K562 (cell line): Measurements from ENCODE around the gene CAPN2. TPM values are rescaled to one million over a fixed set of nuclear protein-coding genes. Genes with fewer than 3 reads are reported as not detected.

Experiments used
- ELF1 ChIP-seq: fragments of 200-800 bp; sonication (Bioruptor generic); IDR thresholded peaks from 2 replicates; pipeline ENCODE4 v1.6.1; 2016; ENCODE audit warnings: missing genetic modification characterization, missing compliant biosample characterization
- EP400 ChIP-seq: fragments of 450-650 bp; IDR thresholded peaks from 2 replicates; pipeline ENCODE4 v1.6.1; 2017; ENCODE audit warnings: antibody characterized with exemption, mild to moderate bottlenecking, moderate library complexity
- FOXJ2 ChIP-seq: fragments of 200-800 bp; sonication (Bioruptor generic); IDR thresholded peaks from 2 replicates; pipeline ENCODE4 v1.6.1; 2016; ENCODE audit warnings: missing genetic modification characterization, missing compliant biosample characterization
- HBP1 ChIP-seq: fragments of 450-650 bp; formaldehyde crosslinking; IDR thresholded peaks from 2 replicates; pipeline ENCODE4 v1.4.0; 2022; ENCODE audit warnings: missing genetic modification characterization
- HDAC2 ChIP-seq: fragments of 450-650 bp; IDR thresholded peaks from 2 replicates; pipeline ENCODE4 v1.6.1; 2016; ENCODE audit warnings: mild to moderate bottlenecking
- LCOR ChIP-seq: sonication (generic); formaldehyde crosslinking; IDR thresholded peaks from 2 replicates; pipeline ENCODE4 v1.8.0; 2022; ENCODE audit warnings: mild to moderate bottlenecking, missing genetic modification reagents
- RBM17 ChIP-seq: fragments of 200-400 bp; formaldehyde crosslinking; IDR thresholded peaks from 2 replicates; pipeline ENCODE4 v1.6.1; 2017; ENCODE audit warnings: low read depth, mild to moderate bottlenecking, low read length, borderline replicate concordance
- SREBF1 ChIP-seq: fragments of 150-350 bp; IDR thresholded peaks from 2 replicates; pipeline ENCODE4 v1.6.1; 2014; ENCODE audit warnings: antibody characterized with exemption, low read depth, low read length, borderline replicate concordance
- STAT6 ChIP-seq: sonication (generic); formaldehyde crosslinking; IDR thresholded peaks from 2 replicates; pipeline ENCODE4 v1.8.1; 2023; ENCODE audit warnings: mild to moderate bottlenecking, missing genetic modification reagents
- U2AF2 ChIP-seq: fragments of 200-400 bp; formaldehyde crosslinking; optimal IDR thresholded peaks from 2 replicates; pipeline ENCODE3; 2017; ENCODE audit warnings: low read depth, mild to moderate bottlenecking, low read length
- ZFPM2 ChIP-seq: fragments of 250-450 bp; sonication (Bioruptor Pico); IDR thresholded peaks from 2 replicates; pipeline ENCODE4 v1.5.1; 2022; ENCODE audit warnings: mild to moderate bottlenecking
- ZNF445 ChIP-seq: fragments of 250-450 bp; sonication (Bioruptor Pico); IDR thresholded peaks from 2 replicates; pipeline ENCODE4 v1.4.0; 2020; ENCODE audit warnings: low read depth, mild to moderate bottlenecking, moderate library complexity
- ZNF449 ChIP-seq: fragments of 250-450 bp; sonication (Bioruptor Pico); IDR thresholded peaks from 2 replicates; pipeline ENCODE4 v1.8.0; 2022; ENCODE audit warnings: moderate library complexity, mild to moderate bottlenecking, inconsistent platforms
- polyA plus RNA-seq, 8 experiments: library from polyadenylated mRNA; depleted of rRNA in 4 of 8; stranded (reverse) in 5 of 8; unstranded in 3 of 8; fragments of >200 nt; fragmentation: Nextera tagmentation in 2 of 8; fragmentation: Illumina TruSeq in 1 of 8; extraction: Ambion mirVana in 2 of 8; extraction: Trizol in 1 of 8; gene quantifications; 2 replicates each; pipeline versions ENCODE4 v1.2.1 to v1.2.3, GENCODE V29; 2011 to 2014; ENCODE audit warnings: inconsistent platforms in 1 of 8, missing spikeins in 1 of 8
- total RNA-seq, 7 experiments: library from RNA; depleted of rRNA in 6 of 7; stranded (reverse); fragments of >200 nt in 6 of 7; fragmentation: Illumina TruSeq in 2 of 7; extraction: Trizol in 2 of 7; gene quantifications; 2 replicates each; pipeline versions ENCODE4 v1.2.1 to v1.2.3, GENCODE V29; 2011 to 2021; ENCODE audit warnings: low replicate concordance in 1 of 7

The CAPN2 gene
- total and polyA plus RNA-seq, 9 of the 15 experiments (the other 6 are each of a cell fraction or from before 2014, with no cell fraction given) = 24.6 to 157 (median 101) TPM

DNA sequence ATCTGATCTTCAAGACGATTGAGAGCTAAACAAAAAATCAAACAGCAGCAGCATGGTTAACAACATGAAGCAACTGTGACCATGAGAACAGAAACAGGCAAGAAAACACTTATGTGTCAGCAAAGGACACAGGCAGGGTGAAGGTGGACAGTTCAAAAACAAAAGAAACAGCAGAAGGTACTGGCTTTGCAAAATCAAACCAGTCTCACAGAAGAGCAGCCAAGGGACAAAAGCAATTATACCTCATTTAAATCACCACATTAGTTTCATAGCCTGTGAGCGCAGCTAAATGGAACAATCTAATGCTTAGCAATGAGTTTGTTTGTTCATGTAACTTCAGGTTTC is 59.1 kb downstream of the CAPN2 start (continued):
- TF ChIP-seq ZNF449 (CRISPR knock-in tag) (no peak), ZFPM2 (no peak), SREBF1 (no peak), ELF1 (tag) (peak; percentile 5; the same call in 1 of the 2 replicates), RBM17 (no peak), HDAC2 (no peak), U2AF2 (no peak), FOXJ2 (tag) (no peak), EP400 (no peak), HBP1 (CRISPR knock-in tag) (0 out of 2 replicates have a peak, but pooled peaks have one; percentile 49), ZNF445 (no peak), LCOR (CRISPR knock-in tag) (no peak), STAT6 (CRISPR knock-in tag) (no peak)
